Measurements from ENCODE around the gene EPS8L3. TPM values are rescaled to one million over a fixed set of nuclear protein-coding genes. Genes with fewer than 3 reads are reported as not detected.
"Not testable (repeated sequence)": the region's sequence is repeated elsewhere in the genome, so short reads cannot be mapped to it uniquely, and the experiment has no call there.

Gene EPS8L3
- polyA plus RNA-seq, 1 donor (not counting 4 experiments of a cell fraction or from before 2014, with no cell fraction given): not detected

DNA sequence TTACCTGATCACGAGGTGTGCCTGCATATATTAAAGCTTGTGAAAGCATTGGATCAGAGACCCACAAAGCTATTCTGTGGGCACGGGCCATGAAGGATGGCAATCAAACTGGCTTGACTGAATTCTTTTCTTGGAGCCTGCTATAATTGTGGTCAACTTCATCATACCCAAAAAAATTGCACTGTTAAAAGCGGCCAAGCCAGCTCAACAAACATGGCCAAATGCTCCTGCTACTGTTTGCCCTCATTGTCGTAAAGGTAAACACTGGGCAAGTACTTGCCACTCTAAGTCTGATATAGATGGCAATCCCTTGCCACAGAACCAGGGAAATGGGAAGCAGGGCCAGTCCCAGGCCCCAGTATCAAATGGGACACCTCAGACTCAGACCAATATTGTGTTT, 58.3 kb downstream of the EPS8L3 start:
- H3K27ac ChIP-seq (ENCODE audit: control insufficient read depth, insufficient read depth, low read length): no peak overlapping the region
- H3K79me2 ChIP-seq (ENCODE audit: control insufficient read depth, insufficient read depth, low read length): no peaks in the 10 kb centered on the region
- no peaks in the 10 kb centered on the region for H4K20me1 ChIP-seq (ENCODE audit: control insufficient read depth, extremely low read depth, insufficient read depth, low read length)
- FAIRE-seq: no peak
- no peak for DNase-seq (ENCODE audit: low read depth, low spot score)
- H3K4me1 ChIP-seq (ENCODE audit: control insufficient read depth, extremely low read depth, insufficient read depth, low read length): no peaks in the 10 kb centered on the region
- dilution Hi-C loops (cut with MboI; ENCODE audit: extremely low pct_ligation_motif_present, low sequenced_read_pairs): no loop called here
- no peak overlapping the region for H3K4me2 ChIP-seq (ENCODE audit: control insufficient read depth, extremely low read depth, insufficient read depth, low read depth, low read length)
- H3K9me1 ChIP-seq (ENCODE audit: control insufficient read depth, extremely low read depth, insufficient read depth, low read length): no peaks in the 10 kb centered on the region
- no peak overlapping the region for H3K9ac ChIP-seq (ENCODE audit: control insufficient read depth, extremely low read depth, insufficient read depth, low read length)
- no peak overlapping the region for H2AFZ ChIP-seq (ENCODE audit: control insufficient read depth, low read length)
- no peaks in the 10 kb centered on the region for H3K27me3 ChIP-seq (ENCODE audit: control insufficient read depth, extremely low read depth, insufficient read depth, low read length)
- TF ChIP-seq EZH2 (IDR thresholded peaks at IDR 0.05; ENCODE audit: low read length): no peak
- TF ChIP-seq, protein P1, sequence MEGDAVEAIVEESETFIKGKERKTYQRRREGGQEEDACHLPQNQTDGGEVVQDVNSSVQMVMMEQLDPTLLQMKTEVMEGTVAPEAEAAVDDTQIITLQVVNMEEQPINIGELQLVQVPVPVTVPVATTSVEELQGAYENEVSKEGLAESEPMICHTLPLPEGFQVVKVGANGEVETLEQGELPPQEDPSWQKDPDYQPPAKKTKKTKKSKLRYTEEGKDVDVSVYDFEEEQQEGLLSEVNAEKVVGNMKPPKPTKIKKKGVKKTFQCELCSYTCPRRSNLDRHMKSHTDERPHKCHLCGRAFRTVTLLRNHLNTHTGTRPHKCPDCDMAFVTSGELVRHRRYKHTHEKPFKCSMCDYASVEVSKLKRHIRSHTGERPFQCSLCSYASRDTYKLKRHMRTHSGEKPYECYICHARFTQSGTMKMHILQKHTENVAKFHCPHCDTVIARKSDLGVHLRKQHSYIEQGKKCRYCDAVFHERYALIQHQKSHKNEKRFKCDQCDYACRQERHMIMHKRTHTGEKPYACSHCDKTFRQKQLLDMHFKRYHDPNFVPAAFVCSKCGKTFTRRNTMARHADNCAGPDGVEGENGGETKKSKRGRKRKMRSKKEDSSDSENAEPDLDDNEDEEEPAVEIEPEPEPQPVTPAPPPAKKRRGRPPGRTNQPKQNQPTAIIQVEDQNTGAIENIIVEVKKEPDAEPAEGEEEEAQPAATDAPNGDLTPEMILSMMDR (optimal IDR thresholded peaks at IDR 0.05 in 1 of 3, IDR thresholded peaks at IDR 0.05 in 1 of 3, conservative IDR thresholded peaks at IDR 0.05 in 1 of 3; ENCODE audit: extremely low read depth in 1 of 3, insufficient read depth in 2 of 3, low read length in 3 of 3): no peak
- no peak overlapping the region for H3K4me3 ChIP-seq (ENCODE audit: control insufficient read depth in 2 of 3, extremely low read depth in 1 of 3, insufficient read depth in 2 of 3, low read depth in 1 of 3, low read length in 3 of 3)
- H3K9me3 ChIP-seq (ENCODE audit: control insufficient read depth, low read depth, low read length): no peaks in the 10 kb centered on the region
- no peaks in the 10 kb centered on the region for H3K36me3 ChIP-seq (ENCODE audit: control insufficient read depth in 2 of 2, extremely low read depth in 1 of 2, insufficient read depth in 2 of 2, low read length in 2 of 2)

DNA sequence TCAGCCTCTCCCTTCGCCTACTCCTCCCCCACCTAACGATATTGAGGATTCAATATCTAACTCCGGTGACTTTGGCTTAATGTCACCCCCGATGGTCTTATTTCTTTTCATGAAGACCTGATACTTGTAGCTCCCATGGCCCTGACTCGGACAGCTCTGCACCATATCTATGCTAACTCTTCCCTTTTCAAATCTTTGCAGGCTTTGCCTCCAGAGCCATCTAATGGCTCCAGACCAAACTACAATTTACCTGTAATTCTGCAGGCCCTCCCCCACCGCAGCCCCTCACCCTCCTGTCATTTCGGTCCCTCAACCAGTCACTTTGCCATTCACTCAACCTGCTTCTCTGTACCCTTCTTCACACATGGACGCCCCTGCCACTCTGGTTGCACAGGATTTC, 59.5 kb downstream of the EPS8L3 start:
- Histone ChIP-seq H3K9me3 (ENCODE audit: control insufficient read depth, low read depth, low read length) (no peaks in the 10 kb centered on the region), H3K27me3 (ENCODE audit: control insufficient read depth, extremely low read depth, insufficient read depth, low read length) (no peaks in the 10 kb centered on the region), H3K4me1 (ENCODE audit: control insufficient read depth, extremely low read depth, insufficient read depth, low read length) (no peaks in the 10 kb centered on the region), H3K4me2 (ENCODE audit: control insufficient read depth, extremely low read depth, insufficient read depth, low read depth, low read length) (no peak overlapping the region), H3K27ac (ENCODE audit: control insufficient read depth, insufficient read depth, low read length) (no peak overlapping the region), H4K20me1 (ENCODE audit: control insufficient read depth, extremely low read depth, insufficient read depth, low read length) (no peaks in the 10 kb centered on the region), H3K9ac (ENCODE audit: control insufficient read depth, extremely low read depth, insufficient read depth, low read length) (no peak overlapping the region), H3K9me1 (ENCODE audit: control insufficient read depth, extremely low read depth, insufficient read depth, low read length) (no peaks in the 10 kb centered on the region), H3K36me3 (ENCODE audit: control insufficient read depth in 2 of 2, extremely low read depth in 1 of 2, insufficient read depth in 2 of 2, low read length in 2 of 2) (no peaks in the 10 kb centered on the region), H2AFZ (ENCODE audit: control insufficient read depth, low read length) (no peak overlapping the region), H3K79me2 (ENCODE audit: control insufficient read depth, insufficient read depth, low read length) (no peaks in the 10 kb centered on the region), H3K4me3 (ENCODE audit: control insufficient read depth in 2 of 3, extremely low read depth in 1 of 3, insufficient read depth in 2 of 3, low read depth in 1 of 3, low read length in 3 of 3) (no peak overlapping the region)
- DNase-seq (ENCODE audit: low read depth, low spot score) (no peak), FAIRE-seq (no peak)
- dilution Hi-C loops (cut with MboI; ENCODE audit: extremely low pct_ligation_motif_present, low sequenced_read_pairs): no loop called here
- TF ChIP-seq, protein P1 (optimal IDR thresholded peaks at IDR 0.05 in 1 of 3, IDR thresholded peaks at IDR 0.05 in 1 of 3, conservative IDR thresholded peaks at IDR 0.05 in 1 of 3; ENCODE audit: extremely low read depth in 1 of 3, insufficient read depth in 2 of 3, low read length in 3 of 3): no peak
- no peak for TF ChIP-seq EZH2 (IDR thresholded peaks at IDR 0.05; ENCODE audit: low read length)

DNA sequence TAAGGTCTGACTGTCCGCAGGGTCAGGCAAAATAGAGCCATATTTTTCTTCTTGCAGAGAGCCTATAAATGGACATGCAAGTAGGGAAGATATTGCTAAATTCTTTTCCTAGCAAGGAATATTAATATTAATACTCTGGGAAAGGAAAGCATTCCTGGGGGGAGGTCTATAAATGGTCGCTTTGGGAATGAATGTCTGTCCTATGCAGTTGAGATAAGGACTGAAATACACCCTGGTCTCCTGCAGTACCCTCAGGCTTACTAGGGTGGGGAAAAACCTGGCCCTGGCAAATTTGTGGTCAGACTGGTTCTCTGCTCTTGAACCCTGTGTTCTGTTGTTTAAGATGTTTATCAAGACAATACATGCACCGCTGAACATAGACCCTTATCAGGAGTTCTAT, 60.8 kb downstream of the EPS8L3 start:
- H3K4me2 ChIP-seq (ENCODE audit: control insufficient read depth, extremely low read depth, insufficient read depth, low read depth, low read length); H3K27ac ChIP-seq (ENCODE audit: control insufficient read depth, insufficient read depth, low read length); FAIRE-seq: not testable (repeated sequence)

More for the DNA sequence above, 60.8 kb downstream of the EPS8L3 start:
- dilution Hi-C loops (cut with MboI; ENCODE audit: extremely low pct_ligation_motif_present, low sequenced_read_pairs); H3K9me3 ChIP-seq (ENCODE audit: control insufficient read depth, low read depth, low read length); DNase-seq (ENCODE audit: low read depth, low spot score); H3K27me3 ChIP-seq (ENCODE audit: control insufficient read depth, extremely low read depth, insufficient read depth, low read length); H3K36me3 ChIP-seq (ENCODE audit: control insufficient read depth in 2 of 2, extremely low read depth in 1 of 2, insufficient read depth in 2 of 2, low read length in 2 of 2); H3K9me1 ChIP-seq (ENCODE audit: control insufficient read depth, extremely low read depth, insufficient read depth, low read length); H3K4me3 ChIP-seq (ENCODE audit: control insufficient read depth in 2 of 3, extremely low read depth in 1 of 3, insufficient read depth in 2 of 3, low read depth in 1 of 3, low read length in 3 of 3); H3K9ac ChIP-seq (ENCODE audit: control insufficient read depth, extremely low read depth, insufficient read depth, low read length); H2AFZ ChIP-seq (ENCODE audit: control insufficient read depth, low read length); H3K4me1 ChIP-seq (ENCODE audit: control insufficient read depth, extremely low read depth, insufficient read depth, low read length); H3K79me2 ChIP-seq (ENCODE audit: control insufficient read depth, insufficient read depth, low read length); H4K20me1 ChIP-seq (ENCODE audit: control insufficient read depth, extremely low read depth, insufficient read depth, low read length): not testable (repeated sequence)

All from keratinocyte (primary cell).